H9 (cell line): ENCODE measurements around the gene TMEM147. TPM values are rescaled to one million over a fixed set of nuclear protein-coding genes. Genes with fewer than 3 reads are reported as not detected.

ENCODE experiments used
- DNase-seq: peaks from one replicate; pipeline ENCODE4 v3.0.0-alpha.2; 2017
- H2AFZ ChIP-seq: one replicate; pipeline ENCODE4 v1.6.1; 2013; ENCODE audit warnings: mild to moderate bottlenecking, low read length, control low read depth, moderate library complexity
- H2AK5ac ChIP-seq: 2 replicates; pipeline ENCODE4 v1.6.1; 2013; ENCODE audit warnings: low read length, control low read depth, mixed read lengths; ENCODE audit not compliant: insufficient read length
- H2BK120ac ChIP-seq: one replicate; pipeline ENCODE4 v1.6.1; 2013; ENCODE audit warnings: low read depth, mild to moderate bottlenecking, low read length, control low read depth, inconsistent platforms; ENCODE audit not compliant: poor library complexity, severe bottlenecking
- H2BK12ac ChIP-seq: 2 replicates; pipeline ENCODE4 v1.6.1; 2013; ENCODE audit warnings: low read length, control low read depth, mixed read lengths, low read depth; ENCODE audit not compliant: insufficient read length
- H2BK15ac ChIP-seq: 2 replicates; pipeline ENCODE4 v1.6.1; 2013; ENCODE audit warnings: low read depth, low read length, control low read depth
- H2BK20ac ChIP-seq: one replicate; pipeline ENCODE4 v1.6.1; 2013; ENCODE audit warnings: low read depth, mild to moderate bottlenecking, low read length, control low read depth, inconsistent platforms; ENCODE audit not compliant: poor library complexity, severe bottlenecking
- H2BK5ac ChIP-seq: 2 replicates; pipeline ENCODE4 v1.6.1; 2013; ENCODE audit warnings: low read length, control low read depth, mixed read lengths; ENCODE audit not compliant: insufficient read length
- H3K14ac ChIP-seq: 2 replicates; pipeline ENCODE4 v1.6.1; 2013; ENCODE audit warnings: low read length, control low read depth; ENCODE audit not compliant: insufficient read depth
- H3K18ac ChIP-seq: 2 replicates; pipeline ENCODE4 v1.6.1; 2013; ENCODE audit warnings: low read depth, mild to moderate bottlenecking, mixed read lengths, low read length, control low read depth; ENCODE audit not compliant: insufficient read length
- H3K23ac ChIP-seq: 2 replicates; pipeline ENCODE4 v1.6.1; 2013; ENCODE audit warnings: low read length, control low read depth, mixed read lengths, low read depth; ENCODE audit not compliant: insufficient read length
- H3K23me2 ChIP-seq: 2 replicates; pipeline ENCODE4 v1.6.1; 2013; ENCODE audit warnings: low read depth, mild to moderate bottlenecking, mixed read lengths, low read length, control low read depth; ENCODE audit not compliant: insufficient read length, poor library complexity, severe bottlenecking
- H3K27ac ChIP-seq: 2 replicates; pipeline ENCODE4 v1.5.1; 2013; ENCODE audit warnings: low read length, control low read depth, mixed read lengths, low read depth; ENCODE audit not compliant: insufficient read length
- H3K27me3 ChIP-seq: 2 replicates; pipeline ENCODE4 v1.6.1; 2013; ENCODE audit warnings: low read length, control low read depth, inconsistent platforms; ENCODE audit not compliant: insufficient read depth
- H3K4ac ChIP-seq: 2 replicates; pipeline ENCODE4 v1.6.1; 2013; ENCODE audit warnings: low read depth, mild to moderate bottlenecking, control low read depth, inconsistent platforms, low read length, moderate library complexity
- H3K4me1 ChIP-seq: 2 replicates; pipeline ENCODE4 v1.6.1; 2013; ENCODE audit warnings: low read length, control low read depth, inconsistent platforms; ENCODE audit not compliant: insufficient read depth
- H3K4me2 ChIP-seq: 2 replicates; pipeline ENCODE4 v1.6.1; 2013; ENCODE audit warnings: low read length, control low read depth, mixed read lengths; ENCODE audit not compliant: insufficient read length, insufficient read depth
- H3K56ac ChIP-seq: 2 replicates; pipeline ENCODE4 v1.6.1; 2013; ENCODE audit warnings: low read depth, mild to moderate bottlenecking, mixed read lengths, low read length, control low read depth; ENCODE audit not compliant: insufficient read length
- H3K79me1 ChIP-seq: 2 replicates; pipeline ENCODE4 v1.6.1; 2013; ENCODE audit warnings: low read depth, mild to moderate bottlenecking, moderate library complexity, low read length, control low read depth, inconsistent platforms; ENCODE audit not compliant: insufficient read depth, poor library complexity, severe bottlenecking
- H3K79me2 ChIP-seq: 2 replicates; pipeline ENCODE4 v1.6.1; 2013; ENCODE audit warnings: low read length, control low read depth, inconsistent platforms; ENCODE audit not compliant: insufficient read depth
- H3K9ac ChIP-seq: 2 replicates; pipeline ENCODE4 v1.6.1; 2013; ENCODE audit warnings: low read length, control low read depth, mixed read lengths; ENCODE audit not compliant: insufficient read length; ENCODE audit errors: extremely low read depth
- H3K9me3 ChIP-seq: one replicate; pipeline ENCODE4 v1.6.1; 2013; ENCODE audit warnings: low read depth, low read length, inconsistent platforms; ENCODE audit not compliant: control insufficient read depth
- H3T11ph ChIP-seq: one replicate; pipeline ENCODE4 v1.6.1; 2013; ENCODE audit warnings: mild to moderate bottlenecking, low read length, control low read depth, inconsistent platforms
- H4K20me1 ChIP-seq: one replicate; pipeline ENCODE4 v1.6.1; 2013; ENCODE audit not compliant: control insufficient read depth, insufficient read length, insufficient read depth
- H4K5ac ChIP-seq: 2 replicates; pipeline ENCODE4 v1.6.1; 2013; ENCODE audit warnings: low read depth, mild to moderate bottlenecking, mixed read lengths, low read length, control low read depth; ENCODE audit not compliant: insufficient read length
- H4K8ac ChIP-seq: replicated peaks from 2 replicates; pipeline ENCODE4 v1.6.1; 2013; ENCODE audit warnings: low read length, control low read depth, mixed read lengths, low read depth; ENCODE audit not compliant: insufficient read length
- H4K91ac ChIP-seq: 2 replicates; pipeline ENCODE4 v1.6.1; 2013; ENCODE audit warnings: low read depth, mild to moderate bottlenecking, moderate library complexity, mixed read lengths, low read length, control low read depth; ENCODE audit not compliant: insufficient read length
- H3K27ac Mint-ChIP-seq, 3 experiments: 2 replicates in 2 of 3; 3 replicates in 1 of 3; pipeline ENCODE4 v1.8.0; 2020 to 2021; ENCODE audit warnings: mixed read lengths in 3 of 3, mild to moderate bottlenecking in 1 of 3, moderate library complexity in 1 of 3
- H3K27me3 Mint-ChIP-seq: 2 replicates; pipeline ENCODE4 v1.8.0; 2021; ENCODE audit warnings: low read depth, mild to moderate bottlenecking, moderate library complexity, mixed read lengths
- H3K36me3 Mint-ChIP-seq, 3 experiments: 2 replicates in 2 of 3; 3 replicates in 1 of 3; pipeline ENCODE4 v1.8.0; 2020 to 2021; ENCODE audit warnings: low read depth in 3 of 3, mixed read lengths in 3 of 3; ENCODE audit not compliant: insufficient read depth in 1 of 3
- H3K4me1 Mint-ChIP-seq, 2 experiments: 2 replicates each; pipeline ENCODE4 v1.8.0; 2020; ENCODE audit warnings: mixed read lengths in 2 of 2
- H3K4me3 Mint-ChIP-seq, 2 experiments: 2 replicates in 1 of 2; 3 replicates in 1 of 2; pipeline ENCODE4 v1.8.0; 2020 to 2021; ENCODE audit warnings: mild to moderate bottlenecking in 2 of 2, mixed read lengths in 2 of 2, moderate library complexity in 1 of 2
- H3K9me3 Mint-ChIP-seq, 2 experiments: 2 replicates in 1 of 2; 3 replicates in 1 of 2; pipeline ENCODE4 v1.8.0; 2020; ENCODE audit warnings: mild to moderate bottlenecking in 2 of 2, mixed read lengths in 2 of 2, moderate library complexity in 1 of 2
- WGBS: extraction: QIAGEN DNeasy Blood & Tissue Kit; methylation state at CpG from one replicate; pipeline ENCODE4 v1.1.7; 2013; ENCODE audit warnings: missing lambda C conversion rate, low lambda C conversion rate, mixed read lengths; ENCODE audit not compliant: insufficient read length; ENCODE audit errors: extremely low coverage; 5-methylcytosine and 5-hydroxymethylcytosine counted together
- total RNA-seq: library from RNA; stranded (reverse); gene quantifications from 2 replicates; pipeline ENCODE4 v1.2.1, GENCODE V29; 2021
- TF ChIP-seq, protein P1 (sequence below): fragments of 200-600 bp; sonication (generic); conservative IDR thresholded peaks from 3 replicates; pipeline ENCODE4 v1.8.0; 2021; ENCODE audit warnings: antibody characterized with exemption, mild to moderate bottlenecking

TMEM147 gene
- total RNA-seq, 1 experiment from 2014 or later = 125 TPM

DNA sequence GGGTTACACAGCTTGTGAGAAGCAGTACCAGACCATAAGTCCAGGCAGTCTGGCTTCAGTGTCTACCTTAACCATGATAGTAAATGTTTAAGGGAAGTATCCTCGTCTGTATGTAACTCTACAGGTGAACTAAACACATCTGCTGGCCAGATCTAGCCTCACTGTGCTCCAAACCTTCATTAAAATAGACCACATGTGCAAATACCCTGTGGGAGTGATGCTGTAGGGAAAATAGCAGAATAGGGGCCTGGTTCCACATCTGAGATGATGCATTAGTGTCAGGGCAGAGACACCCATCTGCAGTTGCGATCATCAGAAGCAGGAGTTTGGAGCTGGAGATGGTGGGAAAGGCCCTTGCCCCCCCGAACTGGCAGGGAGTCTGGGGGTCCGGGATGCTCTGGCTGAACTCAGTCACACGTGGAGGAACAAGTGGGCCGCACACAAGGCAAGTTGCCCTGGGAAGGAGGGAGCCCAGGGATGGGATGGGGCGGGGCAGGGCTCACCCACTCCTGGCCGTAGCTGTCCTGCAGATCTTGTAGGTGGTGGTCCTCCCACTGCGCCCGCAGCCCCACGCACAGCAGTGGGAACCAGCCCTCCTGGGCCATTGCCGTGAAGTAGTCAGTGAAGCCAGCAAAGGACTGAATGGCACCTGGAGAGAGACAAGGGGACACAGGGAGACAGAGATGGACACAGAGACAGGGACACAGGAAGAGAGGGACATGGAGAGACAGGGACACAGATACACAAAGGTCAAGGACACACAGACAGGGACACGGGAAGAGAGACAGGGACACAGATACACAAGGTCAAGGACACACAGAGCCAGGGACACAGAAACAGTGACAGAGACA is 7.3 kb downstream of the TMEM147 start:
- Histone ChIP-seq H3K14ac (no peak overlapping the region), H2BK12ac (no peak overlapping the region), H3K9ac (no peak overlapping the region), H3K18ac (no peak overlapping the region), H3K27ac (no peak overlapping the region), H3K4me1 (no peaks in the 10 kb centered on the region), H2BK5ac (no peak overlapping the region), H4K20me1 (no peaks in the 10 kb centered on the region), H2BK20ac (no peak overlapping the region), H3K23me2 (peaks cover 2% of the 10 kb centered on the region), H2AFZ (no peak overlapping the region), H3K23ac (no peak overlapping the region), H4K91ac (no peak overlapping the region), H2BK15ac (no peak overlapping the region), H3K79me1 (no peaks in the 10 kb centered on the region), H3K79me2 (no peaks in the 10 kb centered on the region), H3K56ac (no peak overlapping the region), H3K4me2 (no peak overlapping the region), H3K9me3 (no peaks in the 10 kb centered on the region), H2AK5ac (no peak overlapping the region), H2BK120ac (no peak overlapping the region), H4K8ac (no peak overlapping the region), H4K5ac (peak overlapping the region; percentile 39), H3T11ph (no peak overlapping the region), H3K27me3 (no peaks in the 10 kb centered on the region), H3K4ac (no peak overlapping the region)
- Mint-ChIP-seq H3K27ac (no peak overlapping the region; a peak in 1 of 7 replicates), H3K4me3 (peak overlapping the region in 1 of 2 experiments; percentile 6; a peak in 2 of 5 replicates), H3K36me3 (peaks cover 0 to 22% (median 11%) of the 10 kb centered on the region in 3 experiments; a peak in 5 of 7 replicates), H3K27me3 (peaks cover 34% of the 10 kb centered on the region), H3K4me1 (peaks cover 18 to 19% of the 10 kb centered on the region in 2 experiments), H3K9me3 (no peaks in the 10 kb centered on the region)
- TF ChIP-seq, protein P1, sequence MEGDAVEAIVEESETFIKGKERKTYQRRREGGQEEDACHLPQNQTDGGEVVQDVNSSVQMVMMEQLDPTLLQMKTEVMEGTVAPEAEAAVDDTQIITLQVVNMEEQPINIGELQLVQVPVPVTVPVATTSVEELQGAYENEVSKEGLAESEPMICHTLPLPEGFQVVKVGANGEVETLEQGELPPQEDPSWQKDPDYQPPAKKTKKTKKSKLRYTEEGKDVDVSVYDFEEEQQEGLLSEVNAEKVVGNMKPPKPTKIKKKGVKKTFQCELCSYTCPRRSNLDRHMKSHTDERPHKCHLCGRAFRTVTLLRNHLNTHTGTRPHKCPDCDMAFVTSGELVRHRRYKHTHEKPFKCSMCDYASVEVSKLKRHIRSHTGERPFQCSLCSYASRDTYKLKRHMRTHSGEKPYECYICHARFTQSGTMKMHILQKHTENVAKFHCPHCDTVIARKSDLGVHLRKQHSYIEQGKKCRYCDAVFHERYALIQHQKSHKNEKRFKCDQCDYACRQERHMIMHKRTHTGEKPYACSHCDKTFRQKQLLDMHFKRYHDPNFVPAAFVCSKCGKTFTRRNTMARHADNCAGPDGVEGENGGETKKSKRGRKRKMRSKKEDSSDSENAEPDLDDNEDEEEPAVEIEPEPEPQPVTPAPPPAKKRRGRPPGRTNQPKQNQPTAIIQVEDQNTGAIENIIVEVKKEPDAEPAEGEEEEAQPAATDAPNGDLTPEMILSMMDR = no peak
- no CpG with 5 or more reads among the region's 13 CpGs for WGBS
- no peak for DNase-seq
